Right atrium auricular region (tissue), 2 donors: Measurements from ENCODE around the gene NRXN3. TPM values are rescaled to one million over a fixed set of nuclear protein-coding genes. Genes with fewer than 3 reads are reported as not detected.

Experiments
- DNase-seq: peaks from one replicate; pipeline ENCODE4 v3.0.0-alpha.2; 2019; ENCODE audit warnings: low spot score
- H3K27ac ChIP-seq, 2 donors: fragments of 200-600 bp; sonication (generic); 1 replicate in 1 of 2; 2 replicates in 1 of 2; pipeline ENCODE4 v1.5.1; 2016 to 2019
- H3K27me3 ChIP-seq, 2 donors: fragments of 200-600 bp; sonication (generic); one replicate each; pipeline versions ENCODE4 v1.5.1 to v1.6.0; 2017 to 2019
- H3K36me3 ChIP-seq: fragments of 200-600 bp; sonication (generic); one replicate; pipeline ENCODE4 v1.5.1; 2016
- H3K4me1 ChIP-seq, 2 donors: fragments of 200-600 bp; sonication (generic); one replicate each; pipeline versions ENCODE4 v1.5.1 to v1.6.0; 2017 to 2019
- H3K4me3 ChIP-seq, 2 donors: fragments of 200-600 bp; sonication (generic); 1 replicate in 1 of 2; 2 replicates in 1 of 2; pipeline ENCODE4 v1.5.1; 2017 to 2019; ENCODE audit warnings: mild to moderate bottlenecking in 1 of 2, moderate library complexity in 1 of 2
- H3K9me3 ChIP-seq, 2 donors: fragments of 200-600 bp; sonication (generic); one replicate each; pipeline ENCODE4 v1.5.1; 2019
- CTCF ChIP-seq, 2 donors: fragments of 200-600 bp; sonication (generic); IDR thresholded peaks; one replicate each; pipeline ENCODE4 v1.5.1; 2019; ENCODE audit warnings: antibody characterized with exemption in 2 of 2
- total RNA-seq, 2 donors: library from RNA; depleted of rRNA; stranded (reverse); fragments of >200 nt; gene quantifications; one replicate each; pipeline ENCODE4 v1.1.0, GENCODE V29; 2016

Gene NRXN3
- total RNA-seq, 2 donors from 2014 or later = 2.0 to 2.3 TPM

- Histone ChIP-seq H3K27me3 (no peaks in the 10 kb centered on the region), H3K9me3 (no peaks in the 10 kb centered on the region), H3K27ac (no peak overlapping the region), H3K4me3 (no peak overlapping the region), H3K36me3 (no peaks in the 10 kb centered on the region), H3K4me1 (no peaks in the 10 kb centered on the region)
- no peak for DNase-seq
- TF ChIP-seq CTCF (IDR thresholded peaks at IDR 0.05) = no peak
These were observed 912.7 kb downstream of the NRXN3 start for GRCh38 chr14:79082883-79083282.

- Histone ChIP-seq H3K9me3 (no peaks in the 10 kb centered on the region), H3K36me3 (no peaks in the 10 kb centered on the region), H3K4me1 (no peaks in the 10 kb centered on the region), H3K4me3 (no peak overlapping the region), H3K27ac (no peak overlapping the region), H3K27me3 (no peaks in the 10 kb centered on the region)
- no peak for TF ChIP-seq CTCF (IDR thresholded peaks at IDR 0.05)
- no peak for DNase-seq
These were observed 913.2 kb downstream of the NRXN3 start for GRCh38 chr14:79083356-79083755.

- Histone ChIP-seq H3K27me3 (no peaks in the 10 kb centered on the region), H3K27ac (no peak overlapping the region), H3K4me1 (no peaks in the 10 kb centered on the region), H3K4me3 (no peak overlapping the region), H3K36me3 (no peaks in the 10 kb centered on the region), H3K9me3 (no peaks in the 10 kb centered on the region)
- no peak for DNase-seq
- no peak for TF ChIP-seq CTCF (IDR thresholded peaks at IDR 0.05)
These were observed 914.7 kb downstream of the NRXN3 start for GRCh38 chr14:79084861-79085260.

- Histone ChIP-seq H3K4me1 (no peaks in the 10 kb centered on the region), H3K27ac (no peak overlapping the region), H3K4me3 (no peak overlapping the region), H3K27me3 (no peaks in the 10 kb centered on the region), H3K9me3 (no peaks in the 10 kb centered on the region), H3K36me3 (no peaks in the 10 kb centered on the region)
- DNase-seq = no peak
- TF ChIP-seq CTCF (IDR thresholded peaks at IDR 0.05) = no peak
These were observed 919.4 kb downstream of the NRXN3 start for GRCh38 chr14:79089576-79089975.

GRCh38 chr14:79090641-79091180, 920.5 kb downstream of the NRXN3 start:
- H3K4me3 ChIP-seq = no peak overlapping the region
- no peaks in the 10 kb centered on the region for H3K36me3 ChIP-seq
- TF ChIP-seq CTCF (IDR thresholded peaks at IDR 0.05) = no peak
- H3K27ac ChIP-seq = no peak overlapping the region
- no peaks in the 10 kb centered on the region for H3K4me1 ChIP-seq
- no peak for DNase-seq
- no peaks in the 10 kb centered on the region for H3K9me3 ChIP-seq
- no peaks in the 10 kb centered on the region for H3K27me3 ChIP-seq

GRCh38 chr14:79091381-79091963, 921.3 kb downstream of the NRXN3 start:
- no peaks in the 10 kb centered on the region for H3K27me3 ChIP-seq
- H3K9me3 ChIP-seq = no peaks in the 10 kb centered on the region
- no peaks in the 10 kb centered on the region for H3K36me3 ChIP-seq
- H3K27ac ChIP-seq = no peak overlapping the region
- H3K4me3 ChIP-seq = no peak overlapping the region
- TF ChIP-seq CTCF (IDR thresholded peaks at IDR 0.05) = no peak
- DNase-seq = no peak
- no peaks in the 10 kb centered on the region for H3K4me1 ChIP-seq
